Smooth muscle cell (in vitro differentiated cells): Measurements from ENCODE around the gene ZNF497. TPM values are rescaled to one million over a fixed set of nuclear protein-coding genes. Genes with fewer than 3 reads are reported as not detected.

Source experiments
- DNase-seq: peaks from one replicate; lab custom pipeline; 2025; ENCODE audit not compliant: unreplicated experiment; lab: John Stamatoyannopoulos, UW
- H2AFZ ChIP-seq: fragments of 200-600 bp; sonication (generic); 2 replicates; pipeline ENCODE4 v1.6.0; 2016; ENCODE audit warnings: antibody characterized with exemption, low read depth, mild to moderate bottlenecking
- H3F3A ChIP-seq: fragments of 200-600 bp; sonication (generic); 2 replicates; pipeline ENCODE4 v1.6.0; 2017; ENCODE audit warnings: antibody characterized with exemption, low read depth
- H3K27ac ChIP-seq: fragments of 200-600 bp; sonication (generic); 2 replicates; pipeline ENCODE4 v1.5.1; 2016; ENCODE audit warnings: low read depth, mild to moderate bottlenecking
- H3K27me3 ChIP-seq: fragments of 200-600 bp; sonication (generic); 2 replicates; pipeline ENCODE4 v1.6.1; 2016; ENCODE audit warnings: low read depth, mild to moderate bottlenecking
- H3K36me3 ChIP-seq: fragments of 200-600 bp; sonication (generic); 2 replicates; pipeline ENCODE4 v1.5.1; 2016; ENCODE audit warnings: low read depth
- H3K4me1 ChIP-seq: fragments of 200-600 bp; sonication (generic); 2 replicates; pipeline ENCODE4 v1.5.1; 2016; ENCODE audit warnings: low read depth
- H3K4me2 ChIP-seq: fragments of 200-600 bp; sonication (generic); 2 replicates; pipeline ENCODE4 v1.6.0; 2016; ENCODE audit warnings: mild to moderate bottlenecking
- H3K4me3 ChIP-seq: fragments of 200-600 bp; sonication (generic); 2 replicates; pipeline ENCODE4 v1.5.1; 2016; ENCODE audit warnings: mild to moderate bottlenecking
- H3K79me2 ChIP-seq: fragments of 200-600 bp; sonication (generic); 2 replicates; pipeline ENCODE4 v1.6.0; 2016; ENCODE audit warnings: low read depth, mild to moderate bottlenecking
- H3K9ac ChIP-seq: fragments of 200-600 bp; sonication (generic); 2 replicates; pipeline ENCODE4 v1.6.0; 2016; ENCODE audit warnings: low read depth
- H3K9me3 ChIP-seq: fragments of 200-600 bp; sonication (generic); replicated peaks from 2 replicates; pipeline ENCODE4 v1.5.1; 2016; ENCODE audit warnings: low read depth
- H4K20me1 ChIP-seq: fragments of 200-600 bp; sonication (generic); 2 replicates; pipeline ENCODE4 v1.6.0; 2016; ENCODE audit warnings: low read depth
- WGBS: methylation state at CpG from one replicate; pipeline ENCODE4 v1.1.7; 2016; ENCODE audit warnings: low lambda C conversion rate; 5-methylcytosine and 5-hydroxymethylcytosine counted together
- polyA plus RNA-seq: library from polyadenylated mRNA; unstranded; fragments of >200 nt; fragmentation: Nextera tagmentation; extraction: Ambion mirVana; gene quantifications from 2 replicates; pipeline ENCODE4 v1.2.1, GENCODE V29; 2016
- total RNA-seq: library from RNA; depleted of rRNA; stranded (reverse); fragments of >200 nt; gene quantifications from 2 replicates; pipeline ENCODE4 v1.2.3, GENCODE V29; 2014
- TF ChIP-seq, protein P1 (sequence below): fragments of 200-600 bp; sonication (generic); IDR thresholded peaks from 2 replicates; pipeline ENCODE4 v1.5.1; 2017; ENCODE audit warnings: borderline replicate concordance, mild to moderate bottlenecking, antibody characterized with exemption; ENCODE audit not compliant: insufficient read depth, poor library complexity, severe bottlenecking

Gene ZNF497
- total and polyA plus RNA-seq, 2 experiments from 2014 or later: 0.58 to 4.6 TPM

DNA sequence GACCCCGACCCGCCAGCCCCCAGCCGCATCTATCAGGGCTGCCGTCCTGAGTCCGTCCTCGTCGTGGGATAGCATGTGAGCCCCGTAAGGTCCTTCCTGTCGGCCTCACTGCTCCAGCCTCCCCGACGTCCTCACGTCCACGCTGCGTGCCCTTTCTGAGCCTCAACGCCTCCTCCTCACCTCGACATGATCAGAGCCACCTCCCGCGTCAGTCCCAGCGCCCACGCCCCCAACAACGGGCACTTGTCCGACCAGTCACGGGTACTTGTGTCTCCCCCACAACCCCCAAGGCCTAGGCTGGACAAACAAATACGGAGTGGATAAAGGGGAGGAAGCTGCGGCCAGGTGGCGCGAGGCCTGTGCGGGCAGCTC, 665 bp downstream of the ZNF497 start:
- Histone ChIP-seq H3K4me2 (peak overlapping the region; percentile 83), H3K27ac (peak overlapping the region; percentile 82), H3K79me2 (no peaks in the 10 kb centered on the region), H2AFZ (peak overlapping the region; percentile 64), H3K9me3 (no peaks in the 10 kb centered on the region), H4K20me1 (no peaks in the 10 kb centered on the region), H3F3A (no peaks in the 10 kb centered on the region), H3K9ac (peak overlapping the region; percentile 74), H3K27me3 (no peaks in the 10 kb centered on the region), H3K36me3 (no peaks in the 10 kb centered on the region), H3K4me3 (peak overlapping the region; percentile 65), H3K4me1 (peaks cover 7% of the 10 kb centered on the region)
- TF ChIP-seq, protein P1, sequence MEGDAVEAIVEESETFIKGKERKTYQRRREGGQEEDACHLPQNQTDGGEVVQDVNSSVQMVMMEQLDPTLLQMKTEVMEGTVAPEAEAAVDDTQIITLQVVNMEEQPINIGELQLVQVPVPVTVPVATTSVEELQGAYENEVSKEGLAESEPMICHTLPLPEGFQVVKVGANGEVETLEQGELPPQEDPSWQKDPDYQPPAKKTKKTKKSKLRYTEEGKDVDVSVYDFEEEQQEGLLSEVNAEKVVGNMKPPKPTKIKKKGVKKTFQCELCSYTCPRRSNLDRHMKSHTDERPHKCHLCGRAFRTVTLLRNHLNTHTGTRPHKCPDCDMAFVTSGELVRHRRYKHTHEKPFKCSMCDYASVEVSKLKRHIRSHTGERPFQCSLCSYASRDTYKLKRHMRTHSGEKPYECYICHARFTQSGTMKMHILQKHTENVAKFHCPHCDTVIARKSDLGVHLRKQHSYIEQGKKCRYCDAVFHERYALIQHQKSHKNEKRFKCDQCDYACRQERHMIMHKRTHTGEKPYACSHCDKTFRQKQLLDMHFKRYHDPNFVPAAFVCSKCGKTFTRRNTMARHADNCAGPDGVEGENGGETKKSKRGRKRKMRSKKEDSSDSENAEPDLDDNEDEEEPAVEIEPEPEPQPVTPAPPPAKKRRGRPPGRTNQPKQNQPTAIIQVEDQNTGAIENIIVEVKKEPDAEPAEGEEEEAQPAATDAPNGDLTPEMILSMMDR: no peak
- DNase-seq: peak; percentile 57
- 4% methylated on average over 28 of the region's 28 CpGs for WGBS

DNA sequence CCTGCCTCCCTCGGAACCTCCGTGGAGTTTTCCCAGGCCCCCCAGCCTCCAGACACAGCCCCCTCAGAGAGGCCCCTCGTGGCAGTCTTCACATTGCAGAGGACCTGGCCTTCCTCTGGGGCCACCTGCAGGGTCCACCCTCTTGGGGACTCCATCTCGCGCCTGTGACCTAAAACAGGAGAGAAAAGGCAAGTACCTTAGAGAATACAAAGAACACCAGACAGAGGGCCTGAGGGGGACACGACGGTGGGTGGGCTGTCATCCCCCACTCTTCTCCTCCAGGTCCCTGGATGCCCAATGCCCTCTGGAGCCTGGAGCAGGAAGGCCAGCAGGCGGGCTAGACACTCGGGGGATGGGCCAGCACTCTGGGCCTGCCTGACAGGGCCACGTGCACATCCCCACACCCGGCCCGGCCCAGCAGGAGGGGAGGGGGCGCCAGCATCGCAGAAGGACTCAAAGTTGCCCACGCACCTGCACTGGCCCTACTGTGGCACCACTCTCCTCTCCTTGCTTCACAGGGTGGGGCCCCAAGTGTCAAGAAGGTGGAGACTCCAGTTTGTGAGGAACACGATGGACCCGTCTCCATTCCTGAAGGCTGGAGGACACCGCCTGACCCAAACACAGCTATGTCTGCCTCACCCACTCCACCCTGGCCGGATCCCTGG, 4.9 kb downstream of the ZNF497 start:
- H3K4me1 ChIP-seq: peaks cover 7% of the 10 kb centered on the region
- H3F3A ChIP-seq: no peaks in the 10 kb centered on the region
- no peak for DNase-seq
- no peak overlapping the region for H3K4me3 ChIP-seq
- H2AFZ ChIP-seq: no peak overlapping the region
- no peaks in the 10 kb centered on the region for H3K36me3 ChIP-seq
- no peak overlapping the region for H3K9ac ChIP-seq
- no peak overlapping the region for H3K4me2 ChIP-seq
- H3K9me3 ChIP-seq: no peaks in the 10 kb centered on the region
- TF ChIP-seq, protein P1: no peak
- H3K27me3 ChIP-seq: no peaks in the 10 kb centered on the region
- no peak overlapping the region for H3K27ac ChIP-seq
- no peaks in the 10 kb centered on the region for H4K20me1 ChIP-seq
- 83% methylated on average over 19 of the region's 19 CpGs for WGBS
- H3K79me2 ChIP-seq: no peaks in the 10 kb centered on the region

- Histone ChIP-seq H4K20me1 (no peaks in the 10 kb centered on the region), H3K79me2 (no peaks in the 10 kb centered on the region), H3F3A (no peaks in the 10 kb centered on the region), H2AFZ (no peak overlapping the region), H3K36me3 (no peaks in the 10 kb centered on the region), H3K4me3 (no peak overlapping the region), H3K27ac (no peak overlapping the region), H3K9ac (no peak overlapping the region), H3K27me3 (no peaks in the 10 kb centered on the region), H3K4me1 (peaks cover 7% of the 10 kb centered on the region), H3K4me2 (no peak overlapping the region), H3K9me3 (no peaks in the 10 kb centered on the region)
- no peak for DNase-seq
- TF ChIP-seq, protein P1: no peak
- 98% methylated on average over 64 of the region's 75 CpGs for WGBS
Observed at GRCh38 chr19:58356766-58357480, 5.6 kb downstream of the ZNF497 start.
